MCF 10A (cell line): Measurements from ENCODE around the gene TAAR9. TPM values are rescaled to one million over a fixed set of nuclear protein-coding genes. Genes with fewer than 3 reads are reported as not detected.

Experiments used
- BruUV-seq: library from RNA; stranded (reverse); fragments of 400-500 nt; replicated peaks from 2 replicates; lab custom pipeline; 2021; lab: Mats Ljungman, UMichigan
- CTCF ChIA-PET: fragments of 300-600 bp; sonication (Branson Sonifier 250); formaldehyde crosslinking; extraction: SDS; loops from one replicate; lab custom pipeline; 2021; ENCODE audit warnings: antibody characterized with exemption, inconsistent platforms; lab: Yijun Ruan, JAX
- POLR2A ChIA-PET: fragments of 300-600, 350-650 bp; sonication (Branson Sonifier 250); formaldehyde crosslinking; extraction: SDS; loops from one replicate; lab custom pipeline; 2020; ENCODE audit warnings: antibody characterized with exemption, inconsistent platforms; lab: Yijun Ruan, JAX
- DNase-seq: peaks from one replicate; pipeline ENCODE4 v3.0.0-alpha.2; 2018; ENCODE audit not compliant: unreplicated experiment
- H3K27ac Mint-ChIP-seq: one replicate; pipeline ENCODE4 v1.8.0; 2022; ENCODE audit warnings: mild to moderate bottlenecking, low read depth, mixed read lengths; ENCODE audit not compliant: unreplicated experiment
- H3K27me3 Mint-ChIP-seq: one replicate; pipeline ENCODE4 v1.8.0; 2022; ENCODE audit warnings: mixed read lengths; ENCODE audit not compliant: insufficient read depth, unreplicated experiment
- H3K36me3 Mint-ChIP-seq: one replicate; pipeline ENCODE4 v1.8.0; 2022; ENCODE audit warnings: mild to moderate bottlenecking, moderate library complexity, mixed read lengths; ENCODE audit not compliant: insufficient read depth, unreplicated experiment
- H3K4me1 Mint-ChIP-seq: one replicate; pipeline ENCODE4 v1.8.0; 2022; ENCODE audit warnings: mixed read lengths; ENCODE audit not compliant: insufficient read depth, unreplicated experiment
- H3K4me3 Mint-ChIP-seq: one replicate; pipeline ENCODE4 v1.8.0; 2022; ENCODE audit warnings: mild to moderate bottlenecking, moderate library complexity, mixed read lengths; ENCODE audit not compliant: unreplicated experiment
- H3K9me3 Mint-ChIP-seq: one replicate; pipeline ENCODE4 v1.8.0; 2022; ENCODE audit warnings: mixed read lengths; ENCODE audit not compliant: unreplicated experiment
- CTCF ChIP-seq: fragments of 200-600 bp; IDR thresholded peaks from one replicate; pipeline ENCODE4 v1.8.0; 2022; ENCODE audit warnings: antibody characterized with exemption, mild to moderate bottlenecking; ENCODE audit not compliant: unreplicated experiment
- intact Hi-C: fragments of 100-400 bp; cut with micrococcal nuclease; formaldehyde crosslinking; loops from 2 replicates; pipeline ENCODE4 v1.14.1; 2022
- total RNA-seq: library from RNA; stranded (reverse); gene quantifications from 2 replicates; pipeline ENCODE4 v1.2.3, GENCODE V29; 2022

The TAAR9 gene
- total RNA-seq, 1 experiment from 2014 or later, result not detected

- Mint-ChIP-seq H3K27ac (no peak overlapping the region), H3K4me3 (no peak overlapping the region), H3K36me3 (peaks cover 48% of the 10 kb centered on the region), H3K27me3 (no peaks in the 10 kb centered on the region), H3K4me1 (peaks cover 14% of the 10 kb centered on the region), H3K9me3 (peaks cover under 1% of the 10 kb centered on the region)
- BruUV-seq, result no TSS peak
- ChIA-PET POLR2A (interaction anchor here (0.7 kb wide), 1 partner anchor 13 kb away, joined by 4 read pairs; the partner anchor contains the start of gene STX7), CTCF (interaction anchor here (1.4 kb wide), 1 partner anchor 15 kb away, joined by 7 read pairs; no protein-coding TSS in a partner anchor)
- DNase-seq, result no peak
- TF ChIP-seq CTCF, result no peak
- intact Hi-C loops, result no loop called here
These were observed 38.3 kb upstream of the TAAR9 start for GRCh38 chr6:132499757-132500156.

- CTCF ChIA-PET, result interaction anchor here (1.5 kb wide), 1 partner anchor 20 kb away, joined by 4 read pairs; no protein-coding TSS in a partner anchor
- Mint-ChIP-seq H3K27ac (no peak overlapping the region), H3K4me1 (peaks cover 16% of the 10 kb centered on the region), H3K27me3 (no peaks in the 10 kb centered on the region), H3K36me3 (peaks cover 43% of the 10 kb centered on the region), H3K9me3 (no peaks in the 10 kb centered on the region), H3K4me3 (no peak overlapping the region)
- no peak for TF ChIP-seq CTCF
- no peak for DNase-seq
- intact Hi-C loops, result no loop called here
- POLR2A ChIA-PET, result no interaction called here
- no TSS peak for BruUV-seq
These were observed 33.3 kb upstream of the TAAR9 start for GRCh38 chr6:132504757-132505156.

GRCh38 chr6:132505158-132505557 is 32.9 kb upstream of the TAAR9 start:
- Mint-ChIP-seq H3K4me1 (peaks cover 12% of the 10 kb centered on the region), H3K27me3 (no peaks in the 10 kb centered on the region), H3K36me3 (peaks cover 42% of the 10 kb centered on the region), H3K4me3 (no peak overlapping the region), H3K27ac (no peak overlapping the region), H3K9me3 (no peaks in the 10 kb centered on the region)
- ChIA-PET CTCF (interaction anchor here (1.3 to 1.5 kb wide), 2 partner anchors 21 to 225 kb away, joined by 3 to 4 read pairs; no protein-coding TSS in a partner anchor), POLR2A (no interaction called here)
- BruUV-seq, result no TSS peak
- intact Hi-C loops, result no loop called here
- no peak for DNase-seq
- no peak for TF ChIP-seq CTCF

GRCh38 chr6:132506461-132506860 is 31.6 kb upstream of the TAAR9 start:
- POLR2A ChIA-PET, result interaction anchor here (0.6 kb wide), 1 partner anchor 307 kb away, joined by 4 read pairs; no protein-coding TSS in a partner anchor
- DNase-seq, result no peak
- BruUV-seq, result no TSS peak

More at GRCh38 chr6:132506461-132506860, 31.6 kb upstream of the TAAR9 start:
- CTCF ChIA-PET, result interaction anchor here (0.7 to 1.3 kb wide), 2 partner anchors 211 to 226 kb away, joined by 3 to 5 read pairs; no protein-coding TSS in a partner anchor
- H3K27me3 Mint-ChIP-seq, result no peaks in the 10 kb centered on the region
- H3K4me1 Mint-ChIP-seq, result peaks cover 20% of the 10 kb centered on the region
- H3K9me3 Mint-ChIP-seq, result no peaks in the 10 kb centered on the region
- H3K4me3 Mint-ChIP-seq, result no peak overlapping the region
- intact Hi-C loops, result no loop called here
- no peak overlapping the region for H3K27ac Mint-ChIP-seq
- peaks cover 29% of the 10 kb centered on the region for H3K36me3 Mint-ChIP-seq
- no peak for TF ChIP-seq CTCF
